Stimulated activated naive B cell treated with anti-CD40 and anti-IgM and Interleukin-4, amounts not matched to agents 10 μg/mL and 1 μg/mL and 100 μg/mL, for 72 hours (primary cell): ENCODE data around the gene CDH5.

Experiments used
- ATAC-seq, 2 donors: fragments of 150-1000 bp; cut with Tn5 transposase; replicated peaks; 2 replicates each; pipeline ENCODE4 v1.10.0; 2021; ENCODE audit warnings: moderate library complexity in 1 of 2
- DNase-seq: peaks from one replicate; pipeline ENCODE4 v3.0.0; 2021
- H3K27ac Mint-ChIP-seq: one replicate; pipeline ENCODE4 v1.8.0; 2022; ENCODE audit warnings: mild to moderate bottlenecking, mixed read lengths
- H3K27me3 Mint-ChIP-seq, 2 donors: one replicate each; pipeline ENCODE4 v1.8.0; 2022; ENCODE audit warnings: mixed read lengths in 2 of 2
- H3K36me3 Mint-ChIP-seq, 2 donors: one replicate each; pipeline ENCODE4 v1.8.0; 2022; ENCODE audit warnings: mixed read lengths in 2 of 2, mild to moderate bottlenecking in 1 of 2
- H3K4me1 Mint-ChIP-seq, 2 donors: one replicate each; pipeline ENCODE4 v1.8.0; 2022; ENCODE audit warnings: mixed read lengths in 2 of 2, mild to moderate bottlenecking in 1 of 2
- H3K4me3 Mint-ChIP-seq, 2 donors: one replicate each; pipeline ENCODE4 v1.8.0; 2022; ENCODE audit warnings: mild to moderate bottlenecking in 2 of 2, mixed read lengths in 2 of 2, moderate library complexity in 1 of 2
- H3K9me3 Mint-ChIP-seq, 2 donors: one replicate each; pipeline ENCODE4 v1.8.0; 2022; ENCODE audit warnings: mixed read lengths in 2 of 2, mild to moderate bottlenecking in 1 of 2

CDH5 gene

GRCh38 chr16:66429290-66429962, 62.9 kb downstream of the CDH5 start:
- H3K27ac Mint-ChIP-seq: no peak overlapping the region
- H3K9me3 Mint-ChIP-seq: no peaks in the 10 kb centered on the region
- DNase-seq (no peak), ATAC-seq (no peak)
- H3K4me1 Mint-ChIP-seq: peaks cover 2 to 6% of the 10 kb centered on the region in 2 donors
- no peak overlapping the region for H3K4me3 Mint-ChIP-seq
- peaks cover 58 to 82% of the 10 kb centered on the region in 2 donors for H3K27me3 Mint-ChIP-seq
- H3K36me3 Mint-ChIP-seq: peaks cover 0 to 1% of the 10 kb centered on the region in 2 donors

DNA sequence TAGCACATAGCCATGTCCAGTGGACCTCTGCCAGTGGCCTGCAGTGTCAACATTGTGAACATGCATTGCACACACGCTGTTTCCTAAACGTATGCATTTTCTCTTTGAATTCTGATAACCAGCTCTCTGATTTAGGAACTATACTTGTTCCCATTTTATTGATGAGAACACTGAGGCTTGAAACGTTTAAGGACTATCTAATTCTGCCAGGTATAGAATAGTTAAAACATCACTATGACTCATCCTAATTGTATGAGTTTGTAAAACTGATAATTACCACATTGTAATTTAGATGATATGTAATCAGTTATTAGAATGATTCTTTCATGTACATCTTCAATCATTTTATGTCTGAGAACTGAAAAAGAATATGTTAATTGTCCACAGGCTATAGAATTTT, 63.7 kb downstream of the CDH5 start:
- Mint-ChIP-seq H3K4me1 (peaks cover 2 to 6% of the 10 kb centered on the region in 2 donors), H3K36me3 (peaks cover 0 to 1% of the 10 kb centered on the region in 2 donors), H3K9me3 (no peaks in the 10 kb centered on the region), H3K4me3 (no peak overlapping the region), H3K27ac (no peak overlapping the region), H3K27me3 (peaks cover 56 to 82% of the 10 kb centered on the region in 2 donors)
- ATAC-seq: no peak
- no peak for DNase-seq

- H3K36me3 Mint-ChIP-seq: no peaks in the 10 kb centered on the region
- no peaks in the 10 kb centered on the region for H3K9me3 Mint-ChIP-seq
- peaks cover 0 to under 1% of the 10 kb centered on the region in 2 donors for H3K4me1 Mint-ChIP-seq
- DNase-seq (no peak), ATAC-seq (no peak)
- peaks cover 50 to 67% of the 10 kb centered on the region in 2 donors for H3K27me3 Mint-ChIP-seq
- H3K4me3 Mint-ChIP-seq: no peak overlapping the region
- no peak overlapping the region for H3K27ac Mint-ChIP-seq
Measured at GRCh38 chr16:66431760-66432159, 65.3 kb downstream of the CDH5 start.

GRCh38 chr16:66432429-66432828, 65.9 kb downstream of the CDH5 start:
- no peaks in the 10 kb centered on the region for H3K9me3 Mint-ChIP-seq
- no peak overlapping the region for H3K4me3 Mint-ChIP-seq
- H3K27me3 Mint-ChIP-seq: peaks cover 55 to 72% of the 10 kb centered on the region in 2 donors
- no peaks in the 10 kb centered on the region for H3K4me1 Mint-ChIP-seq
- H3K36me3 Mint-ChIP-seq: no peaks in the 10 kb centered on the region
- DNase-seq (no peak), ATAC-seq (no peak)
- no peak overlapping the region for H3K27ac Mint-ChIP-seq

DNA sequence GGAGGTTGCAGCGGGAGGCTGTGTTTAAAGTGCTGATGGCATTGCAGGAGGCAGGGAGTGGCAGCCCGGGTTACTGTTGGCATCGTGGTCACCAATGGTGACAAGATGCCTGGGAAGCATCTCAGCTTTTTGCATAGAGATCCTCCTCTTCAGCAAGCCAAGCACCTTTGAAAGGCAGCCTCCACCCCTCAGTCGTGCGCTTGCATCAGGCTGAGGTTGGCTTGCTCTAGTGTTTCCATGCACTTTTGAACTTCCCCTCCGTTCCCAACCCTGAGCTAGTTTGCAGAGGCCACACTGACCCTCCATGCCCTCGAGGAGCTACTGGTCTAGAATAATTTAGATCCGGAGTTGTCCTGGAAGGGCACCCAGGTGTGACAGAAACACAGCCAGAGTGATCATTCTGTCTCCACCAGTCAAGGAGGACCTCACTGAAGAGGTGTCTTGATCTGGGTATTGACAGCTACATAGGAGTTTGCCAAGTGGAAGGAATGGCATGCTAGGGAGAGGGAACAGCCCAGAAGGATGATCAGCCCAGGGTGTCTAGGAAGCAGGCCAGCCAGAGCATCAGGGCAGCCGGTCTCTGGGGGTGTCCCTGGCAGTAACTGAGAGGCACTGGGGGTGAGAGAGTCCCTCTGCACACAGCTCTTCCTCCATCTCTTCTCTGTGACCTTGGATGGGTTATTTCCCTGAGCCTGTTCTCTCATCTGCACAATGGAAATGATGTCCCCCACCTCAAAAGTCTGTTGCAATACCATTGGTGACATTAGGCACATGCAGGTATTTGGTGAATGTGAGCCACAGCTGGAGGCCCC, 68.3 kb downstream of the CDH5 start:
- ATAC-seq: no peak
- H3K36me3 Mint-ChIP-seq: no peaks in the 10 kb centered on the region
- H3K27ac Mint-ChIP-seq: no peak overlapping the region
- DNase-seq: no peak
- H3K9me3 Mint-ChIP-seq: no peaks in the 10 kb centered on the region
- H3K27me3 Mint-ChIP-seq: peaks cover 57 to 71% of the 10 kb centered on the region in 2 donors
- H3K4me3 Mint-ChIP-seq: no peak overlapping the region
- H3K4me1 Mint-ChIP-seq: no peaks in the 10 kb centered on the region

GRCh38 chr16:66435896-66436295, 69.4 kb downstream of the CDH5 start:
- DNase-seq (no peak), ATAC-seq (no peak)
- H3K27ac Mint-ChIP-seq: no peak overlapping the region
- H3K27me3 Mint-ChIP-seq: peaks cover 58 to 71% of the 10 kb centered on the region in 2 donors
- no peaks in the 10 kb centered on the region for H3K36me3 Mint-ChIP-seq
- H3K4me3 Mint-ChIP-seq: no peak overlapping the region
- no peaks in the 10 kb centered on the region for H3K9me3 Mint-ChIP-seq
- H3K4me1 Mint-ChIP-seq: no peaks in the 10 kb centered on the region

GRCh38 chr16:66437391-66437945, 71.0 kb downstream of the CDH5 start:
- no peaks in the 10 kb centered on the region for H3K36me3 Mint-ChIP-seq
- no peaks in the 10 kb centered on the region for H3K4me1 Mint-ChIP-seq
- H3K9me3 Mint-ChIP-seq: no peaks in the 10 kb centered on the region
- ATAC-seq (no peak), DNase-seq (no peak)
- no peak overlapping the region for H3K27ac Mint-ChIP-seq
- H3K27me3 Mint-ChIP-seq: peaks cover 62 to 68% of the 10 kb centered on the region in 2 donors
- H3K4me3 Mint-ChIP-seq: no peak overlapping the region

GRCh38 chr16:66438536-66438935, 72.0 kb downstream of the CDH5 start:
- Mint-ChIP-seq H3K27me3 (peaks cover 54 to 60% of the 10 kb centered on the region in 2 donors), H3K27ac (no peak overlapping the region), H3K4me1 (no peaks in the 10 kb centered on the region), H3K4me3 (no peak overlapping the region), H3K36me3 (no peaks in the 10 kb centered on the region), H3K9me3 (no peaks in the 10 kb centered on the region)
- DNase-seq: no peak
- no peak for ATAC-seq

GRCh38 chr16:66439051-66439730, 72.7 kb downstream of the CDH5 start:
- Mint-ChIP-seq H3K4me3 (no peak overlapping the region), H3K27me3 (peaks cover 57 to 60% of the 10 kb centered on the region in 2 donors), H3K4me1 (no peaks in the 10 kb centered on the region), H3K36me3 (no peaks in the 10 kb centered on the region), H3K27ac (no peak overlapping the region), H3K9me3 (no peaks in the 10 kb centered on the region)
- DNase-seq (no peak), ATAC-seq (no peak)

- H3K27me3 Mint-ChIP-seq: peaks cover 52 to 61% of the 10 kb centered on the region in 2 donors
- H3K4me3 Mint-ChIP-seq: no peak overlapping the region
- ATAC-seq (no peak), DNase-seq (no peak)
- no peaks in the 10 kb centered on the region for H3K36me3 Mint-ChIP-seq
- no peaks in the 10 kb centered on the region for H3K9me3 Mint-ChIP-seq
- H3K27ac Mint-ChIP-seq: no peak overlapping the region
- H3K4me1 Mint-ChIP-seq: no peaks in the 10 kb centered on the region
Measured at GRCh38 chr16:66440271-66440802, 73.8 kb downstream of the CDH5 start.

GRCh38 chr16:66440970-66441369, 74.5 kb downstream of the CDH5 start:
- Mint-ChIP-seq H3K27me3 (peaks cover 53 to 67% of the 10 kb centered on the region in 2 donors), H3K27ac (no peak overlapping the region), H3K9me3 (no peaks in the 10 kb centered on the region), H3K4me3 (no peak overlapping the region), H3K4me1 (no peaks in the 10 kb centered on the region), H3K36me3 (no peaks in the 10 kb centered on the region)
- ATAC-seq: no peak
- no peak for DNase-seq

- ATAC-seq (no peak), DNase-seq (no peak)
- Mint-ChIP-seq H3K36me3 (no peaks in the 10 kb centered on the region), H3K4me1 (no peaks in the 10 kb centered on the region), H3K27ac (no peak overlapping the region), H3K9me3 (no peaks in the 10 kb centered on the region), H3K27me3 (peaks cover 61 to 75% of the 10 kb centered on the region in 2 donors), H3K4me3 (no peak overlapping the region)
Measured at GRCh38 chr16:66441586-66442375, 75.3 kb downstream of the CDH5 start.

DNA sequence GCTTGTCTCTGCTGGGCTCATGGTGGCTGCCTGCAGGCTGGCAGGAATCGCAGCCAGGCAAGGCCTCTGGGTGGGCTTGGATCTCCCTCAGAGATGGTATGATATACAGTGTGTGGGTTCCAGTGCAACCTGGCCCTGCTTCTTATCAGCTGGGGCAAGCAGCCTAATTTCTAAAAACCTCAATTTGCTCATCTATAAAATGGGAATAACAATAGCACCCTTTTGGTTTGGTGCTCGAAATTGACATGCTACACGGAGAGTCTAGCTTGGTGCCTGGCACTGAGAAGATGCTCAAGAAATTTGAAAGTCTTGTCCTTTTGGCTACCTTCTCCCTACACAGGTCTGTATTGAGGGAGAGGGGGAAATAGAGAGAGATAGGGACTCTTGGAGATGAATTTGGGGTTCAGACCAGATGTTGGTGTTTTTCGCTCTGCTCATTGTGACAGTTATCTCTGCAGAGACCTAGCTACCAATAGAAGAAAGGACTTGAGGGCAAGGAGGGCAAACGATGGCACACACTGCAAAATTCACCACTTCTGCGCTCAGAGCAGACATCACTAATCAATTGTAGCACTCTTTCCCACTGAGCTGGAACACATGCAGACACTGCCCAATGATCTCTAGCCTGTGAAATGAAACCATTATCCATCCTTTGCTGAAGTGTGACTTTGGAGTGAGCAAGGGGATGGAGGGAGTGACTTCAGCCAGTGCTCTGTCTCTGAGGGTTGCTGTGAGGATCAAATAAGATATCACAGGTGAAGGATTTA, 76.2 kb downstream of the CDH5 start:
- ATAC-seq (no peak), DNase-seq (no peak)
- Mint-ChIP-seq H3K27ac (no peak overlapping the region), H3K27me3 (peaks cover 57 to 74% of the 10 kb centered on the region in 2 donors), H3K9me3 (no peaks in the 10 kb centered on the region), H3K4me3 (no peak overlapping the region), H3K36me3 (no peaks in the 10 kb centered on the region), H3K4me1 (no peaks in the 10 kb centered on the region)
